HG03064 (cell line): Measurements from ENCODE around the gene PEMT.

Experiments used
- ATAC-seq: cut with Tn5 transposase; IDR thresholded peaks from one replicate; pipeline ENCODE4 v1.9.1; 2021; ENCODE audit warnings: low read depth; ENCODE audit not compliant: unreplicated experiment

PEMT gene

GRCh38 chr17:17555906-17556305 is 35.6 kb downstream of the PEMT start:
- ATAC-seq: no peak

DNA sequence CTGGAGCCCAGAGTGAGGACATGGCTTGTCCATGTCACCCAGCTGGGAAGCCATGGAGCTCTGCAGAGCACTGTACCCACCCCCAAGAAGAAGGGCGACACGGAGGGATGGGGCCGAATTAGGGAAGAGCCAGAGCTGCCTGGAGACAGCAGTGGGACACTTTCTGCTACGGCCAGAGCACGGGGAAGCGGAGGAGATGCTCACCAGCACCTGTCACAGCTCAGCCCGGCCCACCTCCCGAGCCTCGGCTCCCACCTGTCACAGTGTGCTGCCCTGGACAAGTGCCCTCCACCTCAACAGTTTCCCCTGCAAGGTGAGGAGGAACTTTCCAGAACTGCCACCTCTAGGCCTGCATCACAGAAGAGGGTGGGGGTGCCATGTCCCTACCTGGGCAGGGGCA is 36.4 kb downstream of the PEMT start:
- no peak for ATAC-seq

DNA sequence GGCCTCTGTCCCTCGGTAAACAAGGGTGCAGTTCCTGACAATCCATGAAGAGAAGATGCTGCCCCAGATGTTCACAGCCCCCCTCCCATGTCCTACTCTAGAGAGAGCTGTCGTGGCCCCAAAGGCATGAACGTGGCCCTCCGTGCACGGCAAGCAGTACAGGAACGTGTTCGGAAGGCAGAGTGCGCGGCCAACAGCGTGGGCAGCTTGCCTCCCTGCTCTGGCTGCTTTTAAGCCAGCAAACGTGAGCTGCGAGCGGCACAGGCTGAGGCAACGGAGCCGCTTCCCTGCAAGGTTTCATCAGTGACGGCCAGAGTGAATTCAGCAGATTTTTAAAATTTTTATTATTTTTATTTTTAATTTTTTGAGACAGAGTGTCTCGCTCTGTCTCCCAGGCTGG is 37.2 kb downstream of the PEMT start:
- ATAC-seq: no peak

DNA sequence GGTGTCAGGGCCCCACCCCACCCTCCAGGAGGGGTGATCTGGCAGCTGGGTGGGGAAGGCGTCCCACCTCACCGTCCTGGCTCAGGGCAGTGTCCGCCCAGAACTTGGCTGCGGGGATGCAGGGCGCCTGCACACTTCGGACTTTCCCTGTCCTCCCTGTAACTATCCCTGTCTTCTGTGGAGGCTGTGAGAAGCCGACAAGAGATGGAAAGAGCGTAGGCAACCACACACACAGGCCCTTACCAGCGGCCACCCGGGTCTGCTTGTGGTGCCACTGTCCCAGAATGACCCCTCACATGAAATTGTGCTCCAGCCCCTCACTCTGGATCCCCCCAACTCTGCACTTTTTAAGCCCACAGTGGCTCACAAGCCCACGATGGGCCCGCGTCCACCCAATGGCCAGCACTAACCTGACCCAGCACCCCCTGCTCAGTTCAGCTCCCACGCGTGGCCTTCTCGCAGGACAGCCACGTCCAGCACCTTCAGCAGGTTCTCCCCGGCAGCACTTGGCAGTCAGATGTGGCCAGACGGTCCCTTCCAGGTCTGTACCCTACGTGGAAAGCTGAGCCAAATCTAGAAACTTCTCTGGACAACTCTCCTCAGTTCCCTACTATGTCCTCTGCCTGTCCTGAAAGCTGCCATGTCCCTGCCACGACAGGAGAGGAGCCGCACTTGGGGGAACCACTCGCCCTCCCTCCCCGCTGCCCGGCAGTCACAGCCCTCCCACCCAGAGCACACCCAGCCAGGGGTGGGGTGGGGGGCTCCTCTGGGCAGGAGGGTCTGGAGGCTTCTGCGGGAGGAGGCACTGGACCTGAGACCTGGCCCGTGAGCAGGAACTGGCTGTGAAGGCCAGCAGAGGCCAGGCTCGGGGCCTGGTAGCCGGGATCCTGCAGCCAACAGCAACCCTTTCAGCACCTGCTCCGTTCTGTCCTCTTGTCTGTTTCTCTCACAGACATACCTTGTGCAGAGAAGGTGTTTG is 38.0 kb downstream of the PEMT start:
- ATAC-seq: no peak

DNA sequence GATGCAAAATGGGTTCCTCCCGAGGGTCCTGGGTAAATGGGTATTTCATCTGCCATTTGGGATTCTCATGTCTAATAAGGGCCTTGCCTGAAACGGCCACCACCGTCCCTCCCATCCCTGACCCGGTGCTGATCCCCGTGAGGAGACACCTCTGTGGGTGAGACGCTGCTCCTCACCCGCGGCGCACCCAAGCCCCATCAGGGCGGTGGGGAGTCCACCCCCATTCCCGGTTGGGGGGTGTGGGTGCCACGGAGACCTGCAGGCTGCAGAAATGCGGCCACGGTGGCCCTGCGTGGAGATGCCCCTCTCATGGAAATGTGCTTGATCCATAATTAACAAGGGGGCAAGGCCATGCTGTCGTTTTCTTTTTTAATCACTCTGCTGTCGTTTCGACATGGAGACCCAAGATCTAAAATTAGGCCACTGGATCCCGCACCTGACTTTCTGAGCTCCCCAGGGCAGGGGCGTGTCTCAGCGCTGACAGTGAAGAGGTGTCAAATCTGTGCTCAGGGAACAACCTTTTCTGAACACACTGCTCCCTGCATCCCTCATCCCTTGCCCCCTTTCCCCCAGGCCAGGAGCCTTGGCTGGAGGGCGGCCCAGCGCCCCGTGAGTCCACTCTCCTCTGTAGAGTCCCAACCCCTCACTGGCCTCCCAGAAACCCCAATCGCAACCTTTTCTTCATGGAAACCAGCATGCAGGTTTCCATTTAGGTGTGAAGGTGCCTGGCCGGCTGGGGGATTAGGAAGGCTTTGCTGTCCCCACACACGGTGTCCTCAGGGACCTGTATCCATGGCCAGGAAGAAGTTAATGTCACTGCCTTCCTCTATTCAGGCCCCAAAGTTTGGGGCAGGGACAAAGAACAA is 38.9 kb downstream of the PEMT start:
- no peak for ATAC-seq

DNA sequence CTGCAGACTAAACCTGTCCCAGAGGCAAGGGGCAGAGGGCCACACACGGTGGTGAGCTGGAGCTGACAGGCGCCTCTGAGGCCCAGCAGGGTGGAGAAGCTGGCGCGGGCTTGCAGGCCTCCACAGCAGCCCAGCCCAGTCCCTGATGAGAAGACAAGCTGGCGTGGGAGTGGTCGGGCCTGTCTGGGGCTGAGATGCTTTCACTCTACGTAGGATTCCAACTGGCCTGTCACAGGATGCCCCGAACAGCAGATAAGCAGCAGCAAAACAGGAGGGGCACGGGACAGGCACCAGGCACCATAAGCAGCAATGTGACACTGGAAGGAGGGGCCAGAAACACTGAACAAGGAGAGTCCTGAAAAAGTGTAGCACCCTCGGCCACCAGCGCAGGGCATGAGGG is 40.1 kb downstream of the PEMT start:
- ATAC-seq: no peak

DNA sequence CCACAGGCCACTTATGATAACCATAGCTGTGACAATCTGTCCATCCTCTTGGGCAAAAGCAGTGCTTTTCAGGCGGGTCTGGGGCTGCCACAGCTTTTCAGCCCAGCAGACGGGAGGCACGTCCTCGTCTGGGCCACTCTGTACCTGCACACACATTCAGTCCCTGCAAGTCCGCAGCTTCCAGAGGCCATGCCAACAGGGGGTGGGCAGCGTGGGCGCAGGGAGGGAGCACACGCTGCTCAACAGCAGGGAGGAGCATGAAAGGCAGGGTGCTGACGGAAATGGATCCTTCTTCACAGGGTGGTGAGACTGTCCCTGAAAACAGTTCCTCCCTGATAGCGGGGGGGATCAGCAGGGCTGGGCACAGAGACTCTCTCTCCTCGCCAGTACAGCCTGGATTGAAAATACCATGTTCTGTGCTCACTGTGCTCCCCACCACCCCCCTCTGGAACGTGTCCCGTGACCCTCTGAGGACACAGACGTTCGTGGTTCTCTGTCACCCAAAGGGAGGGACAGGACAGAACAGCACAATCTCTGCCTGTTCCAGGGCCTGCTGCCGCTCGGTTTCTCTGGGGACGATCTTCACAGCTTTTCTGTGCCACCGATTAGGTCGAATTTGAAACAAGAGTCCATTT is 41.7 kb downstream of the PEMT start:
- no peak for ATAC-seq

- ATAC-seq: no peak
These were observed 43.5 kb downstream of the PEMT start for GRCh38 chr17:17548044-17548443.

DNA sequence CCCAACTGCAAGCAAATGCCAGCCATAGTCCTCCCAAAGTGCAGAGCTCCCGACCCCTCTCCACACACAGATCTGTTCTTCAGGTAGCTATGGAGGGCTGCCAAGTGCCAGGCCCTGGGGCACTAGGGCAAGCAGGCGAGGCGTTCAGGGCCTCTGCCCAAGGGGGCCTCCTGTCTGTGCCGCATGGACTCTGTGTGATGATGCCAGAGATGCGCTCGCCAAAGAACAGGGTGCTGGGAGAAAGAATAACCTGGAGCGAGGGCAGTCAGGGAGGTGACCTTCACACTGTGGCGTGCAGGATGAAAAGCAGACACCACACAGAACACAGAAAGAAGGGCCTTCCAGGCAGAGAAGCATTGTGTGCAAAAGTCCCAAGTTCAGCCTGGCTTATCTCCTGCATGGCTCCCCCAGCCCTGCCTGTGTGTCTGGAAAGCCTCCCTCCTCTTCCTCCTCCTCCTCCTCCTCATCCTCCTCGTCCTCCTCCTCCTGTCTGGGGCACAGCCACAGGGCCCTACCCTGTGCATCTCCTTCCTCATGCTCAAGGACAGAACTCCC is 44.2 kb downstream of the PEMT start:
- ATAC-seq: no peak

DNA sequence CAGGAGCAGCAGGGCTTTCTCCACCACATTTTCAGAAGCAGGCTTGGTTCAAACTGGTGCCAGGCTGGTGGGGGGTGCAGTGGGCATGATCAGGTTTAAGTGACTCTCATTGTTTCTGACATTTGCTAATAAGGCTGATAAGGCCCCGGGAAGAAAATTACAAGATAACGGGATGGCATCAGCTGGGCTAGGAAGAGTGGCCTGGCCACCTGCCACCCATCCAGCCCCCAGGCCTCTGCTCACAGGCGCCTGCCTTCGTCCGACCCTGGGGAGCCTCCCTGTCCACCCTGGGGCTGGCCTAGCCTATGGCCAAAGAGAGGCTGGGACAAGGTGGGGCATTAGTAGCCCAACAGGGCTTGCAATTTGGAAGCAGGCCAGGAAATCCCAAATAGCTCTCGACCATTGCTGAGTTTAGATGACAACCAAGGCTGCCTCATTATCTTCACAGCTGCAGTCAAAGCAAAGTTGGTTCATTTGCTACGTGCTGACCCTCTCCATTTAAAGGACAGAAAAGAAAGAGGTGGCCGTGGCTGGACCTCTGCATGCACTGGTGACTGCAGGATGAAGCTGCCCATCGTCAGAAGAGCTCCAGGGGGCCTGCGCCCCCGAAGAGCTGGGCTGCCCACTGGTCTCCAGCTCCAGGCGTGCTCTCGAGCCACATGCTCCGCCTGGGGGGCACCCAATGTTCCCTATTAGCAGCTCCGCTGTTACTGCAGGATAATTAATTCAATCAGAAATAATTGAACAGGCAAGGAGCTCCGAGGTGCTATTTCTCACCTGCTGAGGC is 44.9 kb downstream of the PEMT start:
- no peak for ATAC-seq

- ATAC-seq: no peak
These were observed 45.5 kb downstream of the PEMT start for GRCh38 chr17:17545984-17546383.

GRCh38 chr17:17545031-17545820 is 46.3 kb downstream of the PEMT start:
- no peak for ATAC-seq

DNA sequence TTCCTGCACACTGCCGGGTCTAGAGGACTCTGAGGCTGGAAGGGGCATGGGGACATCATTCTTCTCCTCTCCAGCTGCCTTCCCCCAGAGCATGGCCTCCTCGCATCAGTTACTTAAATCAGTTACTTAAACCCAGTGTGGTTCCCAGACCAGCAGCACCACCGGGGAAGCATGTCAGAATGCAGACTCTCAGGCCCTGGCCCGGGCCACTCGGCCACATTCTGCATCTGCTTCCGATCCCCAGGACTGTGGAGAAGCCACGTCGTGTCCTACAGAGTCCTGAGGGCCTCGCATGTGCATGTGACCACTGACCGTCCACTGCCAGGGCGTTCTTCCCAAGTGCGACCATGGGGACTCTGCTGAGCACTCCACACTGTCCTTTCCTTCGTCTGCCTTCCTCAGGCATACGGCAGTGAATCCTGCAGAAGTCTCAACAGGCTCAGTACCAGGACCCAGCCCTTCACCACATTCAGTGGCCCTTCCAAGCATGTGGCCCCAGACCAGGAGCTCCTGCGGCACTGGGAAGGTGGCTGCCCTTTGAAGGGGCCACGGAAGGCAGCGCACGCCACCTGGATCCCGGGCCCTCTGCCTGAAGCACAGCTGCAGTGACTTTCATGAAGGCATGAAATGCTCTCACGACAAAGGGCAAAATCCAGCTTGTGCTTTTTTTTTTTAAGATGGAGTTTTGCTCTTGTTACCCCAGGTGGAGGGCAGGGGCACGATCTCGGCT is 48.4 kb downstream of the PEMT start:
- ATAC-seq: no peak

DNA sequence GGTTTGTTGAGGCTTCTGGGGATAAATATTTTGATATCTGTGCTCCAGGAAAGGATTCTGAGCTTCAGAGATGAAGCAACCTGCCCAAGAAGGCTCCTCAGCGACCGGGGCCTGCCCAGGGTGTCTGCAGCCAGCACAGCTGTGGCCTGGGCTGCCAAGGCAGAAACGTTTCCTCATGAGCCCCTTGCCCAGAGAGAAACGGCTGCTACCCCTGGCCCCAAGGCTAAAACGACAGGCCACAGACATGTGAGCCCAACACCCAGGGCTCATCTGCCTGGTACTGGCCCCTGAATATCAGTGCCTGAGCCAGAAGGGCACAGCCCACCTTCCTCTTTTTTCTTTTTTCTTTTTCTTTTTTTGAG is 49.9 kb downstream of the PEMT start:
- ATAC-seq: no peak

DNA sequence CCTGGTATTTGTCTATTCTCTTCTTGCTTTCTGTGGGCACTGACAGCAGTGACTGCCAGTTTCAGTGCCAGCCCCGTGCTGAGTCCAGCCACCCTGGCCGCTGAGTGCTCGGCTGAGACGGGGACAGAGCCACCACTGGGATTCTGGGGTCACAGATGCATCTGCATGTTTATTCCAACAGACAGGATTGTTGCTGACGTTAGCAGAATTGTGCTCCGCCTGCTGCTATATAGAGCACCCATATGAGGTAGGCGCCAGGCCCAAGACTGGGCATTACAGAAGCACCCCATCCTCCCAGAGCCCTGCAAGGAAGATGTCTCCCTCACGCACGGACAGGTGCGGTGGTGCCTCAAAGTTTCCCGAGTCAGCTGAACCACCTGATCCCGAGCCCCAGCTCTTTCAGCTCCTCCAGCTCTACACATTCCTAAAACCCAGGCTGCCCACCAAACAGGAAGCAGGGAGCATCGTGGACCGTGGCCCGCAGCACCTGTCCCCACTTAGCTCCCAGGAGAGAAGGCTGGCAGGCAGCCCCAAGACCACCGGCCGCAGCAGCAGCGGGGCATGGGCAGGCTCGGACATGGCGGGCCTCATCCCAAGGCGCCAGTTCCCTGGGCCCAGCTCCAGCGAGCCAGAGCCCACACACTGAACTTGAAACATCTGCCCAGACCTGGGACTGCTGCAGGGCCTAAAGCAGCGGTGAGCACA is 50.4 kb downstream of the PEMT start:
- ATAC-seq: no peak

GRCh38 chr17:17540278-17540906 is 51.1 kb downstream of the PEMT start:
- no peak for ATAC-seq

DNA sequence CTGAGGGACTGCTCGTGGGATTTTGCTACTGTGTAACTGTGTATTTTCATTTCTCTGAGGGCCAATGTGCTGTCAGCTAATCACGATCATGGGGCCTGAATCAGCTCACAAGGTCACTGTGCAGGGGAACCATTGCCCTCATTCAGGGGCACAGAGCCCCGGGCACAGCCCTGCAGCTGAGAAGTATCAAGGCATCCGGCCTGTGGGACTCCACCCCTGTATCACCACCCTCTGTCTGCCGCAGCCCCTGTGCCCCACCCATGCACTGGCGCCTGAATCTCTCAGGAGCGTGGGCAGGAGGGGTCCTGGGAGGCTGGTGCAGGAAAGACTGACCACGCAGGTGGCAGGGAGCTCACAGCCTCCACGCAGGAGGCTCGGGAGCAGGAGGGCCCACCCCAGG is 51.9 kb downstream of the PEMT start:
- no peak for ATAC-seq
